ENCODE results near the gene LIN28B. TPM values are rescaled to one million over a fixed set of nuclear protein-coding genes. Genes with fewer than 3 reads are reported as not detected.

Gene LIN28B
- polyA plus RNA-seq, 1 experiment, result not detected

GRCh38 chr6:105095139-105095538, 138.2 kb downstream of the LIN28B start:
- no peaks in the 10 kb centered on the region for H3K36me3 ChIP-seq (ENCODE audit: control insufficient read depth, insufficient read depth, low read length)
- POLR2A ChIA-PET, result no interaction called here
- no peak for TF ChIP-seq CTCF (IDR thresholded peaks at IDR 0.05; ENCODE audit: insufficient read depth, low read depth, low read length)
- CTCF ChIA-PET, result no interaction called here
- H3K27me3 ChIP-seq (ENCODE audit: control insufficient read depth, insufficient read depth, low read length), result no peaks in the 10 kb centered on the region
- no peak for DNase-seq (ENCODE audit: low read depth)
- H3K4me3 ChIP-seq (ENCODE audit: low read depth, low read length), result no peak overlapping the region

- Histone ChIP-seq H3K4me3 (ENCODE audit: low read depth, low read length) (no peak overlapping the region), H3K27me3 (ENCODE audit: control insufficient read depth, insufficient read depth, low read length) (no peaks in the 10 kb centered on the region), H3K36me3 (ENCODE audit: control insufficient read depth, insufficient read depth, low read length) (no peaks in the 10 kb centered on the region)
- POLR2A ChIA-PET, result no interaction called here
- no peak for DNase-seq (ENCODE audit: low read depth)
- CTCF ChIA-PET, result interaction anchor here (1.7 to 2.5 kb wide), 4 partner anchors 10 to 306 kb away, joined by 3 to 13 read pairs (median 6); partner anchors contain the start of gene PREP
- no peak for TF ChIP-seq CTCF (IDR thresholded peaks at IDR 0.05; ENCODE audit: insufficient read depth, low read depth, low read length)
These were observed 140.4 kb downstream of the LIN28B start for GRCh38 chr6:105097288-105097687.

- ChIA-PET POLR2A (no interaction called here), CTCF (interaction anchor here (1.0 to 3.1 kb wide), 3 partner anchors 9 to 12 kb away, joined by 3 to 14 read pairs (median 4); no protein-coding TSS in a partner anchor)
- DNase-seq (ENCODE audit: low read depth), result no peak
- no peak for TF ChIP-seq CTCF (IDR thresholded peaks at IDR 0.05; ENCODE audit: insufficient read depth, low read depth, low read length)
- H3K36me3 ChIP-seq (ENCODE audit: control insufficient read depth, insufficient read depth, low read length), result no peaks in the 10 kb centered on the region
- H3K4me3 ChIP-seq (ENCODE audit: low read depth, low read length), result no peak overlapping the region
- no peaks in the 10 kb centered on the region for H3K27me3 ChIP-seq (ENCODE audit: control insufficient read depth, insufficient read depth, low read length)
These were observed 142.5 kb downstream of the LIN28B start for GRCh38 chr6:105099371-105099770.

- TF ChIP-seq CTCF (IDR thresholded peaks at IDR 0.05; ENCODE audit: insufficient read depth, low read depth, low read length), result no peak
- ChIA-PET CTCF (no interaction called here), POLR2A (no interaction called here)
- no peak for DNase-seq (ENCODE audit: low read depth)
- Histone ChIP-seq H3K4me3 (ENCODE audit: low read depth, low read length) (no peak overlapping the region), H3K27me3 (ENCODE audit: control insufficient read depth, insufficient read depth, low read length) (no peaks in the 10 kb centered on the region), H3K36me3 (ENCODE audit: control insufficient read depth, insufficient read depth, low read length) (no peaks in the 10 kb centered on the region)
These were observed 145.3 kb downstream of the LIN28B start for GRCh38 chr6:105102186-105102585.

GRCh38 chr6:105105094-105105493, 148.2 kb downstream of the LIN28B start:
- H3K27me3 ChIP-seq (ENCODE audit: control insufficient read depth, insufficient read depth, low read length), result no peaks in the 10 kb centered on the region
- CTCF ChIA-PET, result interaction anchor here (0.7 to 1.5 kb wide), 2 partner anchors 11 to 18 kb away, joined by 3 to 5 read pairs; no protein-coding TSS in a partner anchor
- POLR2A ChIA-PET, result no interaction called here
- no peaks in the 10 kb centered on the region for H3K36me3 ChIP-seq (ENCODE audit: control insufficient read depth, insufficient read depth, low read length)
- TF ChIP-seq CTCF (IDR thresholded peaks at IDR 0.05; ENCODE audit: insufficient read depth, low read depth, low read length), result no peak
- no peak overlapping the region for H3K4me3 ChIP-seq (ENCODE audit: low read depth, low read length)
- no peak for DNase-seq (ENCODE audit: low read depth)

Data from BJ (cell line).